WTC11 (cell line): ENCODE measurements around the gene CNTNAP2. TPM values are rescaled to one million over a fixed set of nuclear protein-coding genes. Genes with fewer than 3 reads are reported as not detected.

Experiments
- ATAC-seq: fragments of 200-7000 bp; cut with Tn5 transposase; 2 replicates; pipeline ENCODE4 v1.10.0; 2021; ENCODE audit warnings: mild to moderate bottlenecking, moderate library complexity
- CTCF ChIA-PET: fragments of 300-600 bp; sonication (Branson Sonifier 250); formaldehyde crosslinking; loops from one replicate; lab custom pipeline; 2021; ENCODE audit warnings: antibody characterized with exemption; lab: Charles Lee
- POLR2A ChIA-PET: fragments of 350-600 bp; sonication (Branson Sonifier 250); formaldehyde crosslinking; loops from one replicate; lab custom pipeline; 2021; ENCODE audit warnings: antibody characterized with exemption; lab: Charles Lee
- DNase-seq: peaks from one replicate; pipeline ENCODE4 v3.0.0; 2021; ENCODE audit warnings: low spot score
- H3K27ac Mint-ChIP-seq: 2 replicates; pipeline ENCODE4 v1.8.0; 2021; ENCODE audit warnings: mixed read lengths
- H3K27me3 Mint-ChIP-seq: 2 replicates; pipeline ENCODE4 v1.8.0; 2021; ENCODE audit warnings: low read depth, mild to moderate bottlenecking, moderate library complexity, mixed read lengths
- H3K36me3 Mint-ChIP-seq: 2 replicates; pipeline ENCODE4 v1.8.0; 2021; ENCODE audit warnings: mixed read lengths
- H3K4me1 Mint-ChIP-seq: 2 replicates; pipeline ENCODE4 v1.8.0; 2022; ENCODE audit warnings: mixed read lengths
- H3K4me3 Mint-ChIP-seq: 2 replicates; pipeline ENCODE4 v1.8.0; 2021; ENCODE audit warnings: mild to moderate bottlenecking, moderate library complexity, mixed read lengths
- H3K9me3 Mint-ChIP-seq: 2 replicates; pipeline ENCODE4 v1.8.0; 2021; ENCODE audit warnings: mixed read lengths
- ATF1 ChIP-seq: sonication (generic); formaldehyde crosslinking; IDR thresholded peaks from 2 replicates; pipeline ENCODE4 v1.8.1; 2023; ENCODE audit warnings: mild to moderate bottlenecking, moderate library complexity, missing genetic modification reagents
- CBFB ChIP-seq: sonication (generic); formaldehyde crosslinking; IDR thresholded peaks from 2 replicates; pipeline ENCODE4 v1.8.1; 2022; ENCODE audit warnings: mild to moderate bottlenecking, low read depth, missing genetic modification reagents
- MXD4 ChIP-seq: fragments of 250-450 bp; sonication (Bioruptor Pico); IDR thresholded peaks from 2 replicates; pipeline ENCODE4 v1.8.0; 2021; ENCODE audit warnings: mild to moderate bottlenecking, moderate library complexity, borderline replicate concordance
- NR3C1 ChIP-seq: sonication (generic); formaldehyde crosslinking; conservative IDR thresholded peaks from 2 replicates; pipeline ENCODE4 v1.8.1; 2023; ENCODE audit warnings: low read depth, mild to moderate bottlenecking, missing genetic modification reagents
- OVOL2 ChIP-seq: fragments of 250-450 bp; sonication (Bioruptor Pico); IDR thresholded peaks from 2 replicates; pipeline ENCODE4 v1.9.0; 2021; ENCODE audit warnings: mild to moderate bottlenecking, borderline replicate concordance
- SP1 ChIP-seq: sonication (generic); formaldehyde crosslinking; conservative IDR thresholded peaks from 2 replicates; pipeline ENCODE4 v1.8.1; 2022; ENCODE audit warnings: missing genetic modification reagents
- TEAD4 ChIP-seq: sonication (generic); formaldehyde crosslinking; IDR thresholded peaks from 2 replicates; pipeline ENCODE4 v1.8.0; 2022; ENCODE audit warnings: mild to moderate bottlenecking, missing genetic modification reagents
- TP53 ChIP-seq: sonication (generic); formaldehyde crosslinking; IDR thresholded peaks from 2 replicates; pipeline ENCODE4 v1.8.1; 2023; ENCODE audit warnings: mild to moderate bottlenecking, missing genetic modification reagents
- ZNF138 ChIP-seq: sonication (generic); formaldehyde crosslinking; conservative IDR thresholded peaks from 2 replicates; pipeline ENCODE4 v1.8.1; 2022; ENCODE audit warnings: mild to moderate bottlenecking, moderate library complexity, missing genetic modification reagents
- ZNF423 ChIP-seq: fragments of 250-450 bp; sonication (Bioruptor Pico); IDR thresholded peaks from 2 replicates; pipeline ENCODE4 v2.1.2; 2022; ENCODE audit warnings: mild to moderate bottlenecking, moderate library complexity
- total RNA-seq: library from RNA; stranded (reverse); gene quantifications from 3 replicates; pipeline ENCODE4 v1.2.3, GENCODE V29; 2021
- TF ChIP-seq, protein P1 (sequence below): fragments of 250-450 bp; sonication (Bioruptor Pico); IDR thresholded peaks from 2 replicates; pipeline ENCODE4 v1.9.0; 2021; ENCODE audit warnings: mild to moderate bottlenecking, borderline replicate concordance
- TF ChIP-seq, protein P2 (sequence below): sonication (generic); formaldehyde crosslinking; IDR thresholded peaks from 2 replicates; pipeline ENCODE4 v1.8.1; 2022; ENCODE audit warnings: low read depth, mild to moderate bottlenecking, moderate library complexity, missing genetic modification reagents, borderline replicate concordance
- TF ChIP-seq, protein P3 (sequence below): fragments of 250-450 bp; sonication (Bioruptor Pico); IDR thresholded peaks from 2 replicates; pipeline ENCODE4 v1.9.0; 2021; ENCODE audit warnings: moderate library complexity, mild to moderate bottlenecking, inconsistent platforms, borderline replicate concordance
- TF ChIP-seq, protein P4 (sequence below): sonication (generic); formaldehyde crosslinking; IDR thresholded peaks from 2 replicates; pipeline ENCODE4 v1.8.1; 2023; ENCODE audit warnings: mild to moderate bottlenecking, missing genetic modification reagents, moderate library complexity
- TF ChIP-seq, protein P5 (sequence below): fragments of 250-450 bp; sonication (Bioruptor Pico); IDR thresholded peaks from 2 replicates; pipeline ENCODE4 v1.9.0; 2021; ENCODE audit warnings: mild to moderate bottlenecking
- TF ChIP-seq, protein P6 (sequence below): sonication (generic); formaldehyde crosslinking; IDR thresholded peaks from 2 replicates; pipeline ENCODE4 v1.8.1; 2022; ENCODE audit warnings: low read depth, missing genetic modification reagents, borderline replicate concordance

Gene CNTNAP2
- total RNA-seq, 1 experiment from 2014 or later, result 63.8 TPM

DNA sequence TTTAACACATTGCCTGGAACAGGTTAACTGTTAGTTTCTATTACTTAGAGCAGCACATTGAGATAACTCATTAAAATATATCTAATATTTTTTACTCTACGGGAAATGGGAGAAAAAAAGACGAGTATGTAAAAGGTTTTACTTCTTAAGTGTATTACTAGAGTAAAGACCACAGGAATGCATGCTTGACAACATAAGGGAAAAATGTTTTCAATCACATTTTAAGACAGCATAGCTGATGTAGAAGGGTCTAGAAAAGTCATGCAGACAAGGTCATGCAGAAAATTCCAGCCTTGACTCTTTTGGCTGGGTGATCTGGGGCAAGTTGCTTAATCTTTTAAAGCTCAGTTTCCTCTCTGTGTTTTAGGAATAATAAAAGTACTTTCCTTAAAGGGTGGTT, 806.2 kb downstream of the CNTNAP2 start:
- Mint-ChIP-seq H3K27ac (no peak overlapping the region), H3K9me3 (peaks cover 17% of the 10 kb centered on the region), H3K4me3 (no peak overlapping the region), H3K4me1 (no peaks in the 10 kb centered on the region), H3K36me3 (peaks cover 5% of the 10 kb centered on the region), H3K27me3 (no peaks in the 10 kb centered on the region)
- TF ChIP-seq, protein P1, sequence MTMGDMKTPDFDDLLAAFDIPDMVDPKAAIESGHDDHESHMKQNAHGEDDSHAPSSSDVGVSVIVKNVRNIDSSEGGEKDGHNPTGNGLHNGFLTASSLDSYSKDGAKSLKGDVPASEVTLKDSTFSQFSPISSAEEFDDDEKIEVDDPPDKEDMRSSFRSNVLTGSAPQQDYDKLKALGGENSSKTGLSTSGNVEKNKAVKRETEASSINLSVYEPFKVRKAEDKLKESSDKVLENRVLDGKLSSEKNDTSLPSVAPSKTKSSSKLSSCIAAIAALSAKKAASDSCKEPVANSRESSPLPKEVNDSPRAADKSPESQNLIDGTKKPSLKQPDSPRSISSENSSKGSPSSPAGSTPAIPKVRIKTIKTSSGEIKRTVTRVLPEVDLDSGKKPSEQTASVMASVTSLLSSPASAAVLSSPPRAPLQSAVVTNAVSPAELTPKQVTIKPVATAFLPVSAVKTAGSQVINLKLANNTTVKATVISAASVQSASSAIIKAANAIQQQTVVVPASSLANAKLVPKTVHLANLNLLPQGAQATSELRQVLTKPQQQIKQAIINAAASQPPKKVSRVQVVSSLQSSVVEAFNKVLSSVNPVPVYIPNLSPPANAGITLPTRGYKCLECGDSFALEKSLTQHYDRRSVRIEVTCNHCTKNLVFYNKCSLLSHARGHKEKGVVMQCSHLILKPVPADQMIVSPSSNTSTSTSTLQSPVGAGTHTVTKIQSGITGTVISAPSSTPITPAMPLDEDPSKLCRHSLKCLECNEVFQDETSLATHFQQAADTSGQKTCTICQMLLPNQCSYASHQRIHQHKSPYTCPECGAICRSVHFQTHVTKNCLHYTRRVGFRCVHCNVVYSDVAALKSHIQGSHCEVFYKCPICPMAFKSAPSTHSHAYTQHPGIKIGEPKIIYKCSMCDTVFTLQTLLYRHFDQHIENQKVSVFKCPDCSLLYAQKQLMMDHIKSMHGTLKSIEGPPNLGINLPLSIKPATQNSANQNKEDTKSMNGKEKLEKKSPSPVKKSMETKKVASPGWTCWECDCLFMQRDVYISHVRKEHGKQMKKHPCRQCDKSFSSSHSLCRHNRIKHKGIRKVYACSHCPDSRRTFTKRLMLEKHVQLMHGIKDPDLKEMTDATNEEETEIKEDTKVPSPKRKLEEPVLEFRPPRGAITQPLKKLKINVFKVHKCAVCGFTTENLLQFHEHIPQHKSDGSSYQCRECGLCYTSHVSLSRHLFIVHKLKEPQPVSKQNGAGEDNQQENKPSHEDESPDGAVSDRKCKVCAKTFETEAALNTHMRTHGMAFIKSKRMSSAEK, result no peak
- TF ChIP-seq, protein P2, sequence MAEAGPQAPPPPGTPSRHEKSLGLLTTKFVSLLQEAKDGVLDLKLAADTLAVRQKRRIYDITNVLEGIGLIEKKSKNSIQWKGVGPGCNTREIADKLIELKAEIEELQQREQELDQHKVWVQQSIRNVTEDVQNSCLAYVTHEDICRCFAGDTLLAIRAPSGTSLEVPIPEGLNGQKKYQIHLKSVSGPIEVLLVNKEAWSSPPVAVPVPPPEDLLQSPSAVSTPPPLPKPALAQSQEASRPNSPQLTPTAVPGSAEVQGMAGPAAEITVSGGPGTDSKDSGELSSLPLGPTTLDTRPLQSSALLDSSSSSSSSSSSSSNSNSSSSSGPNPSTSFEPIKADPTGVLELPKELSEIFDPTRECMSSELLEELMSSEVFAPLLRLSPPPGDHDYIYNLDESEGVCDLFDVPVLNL (CRISPR knock-in tag), result no peak
- no peak for TF ChIP-seq ZNF138 (CRISPR knock-in tag)
- no peak for TF ChIP-seq OVOL2 (CRISPR knock-in tag)
- no peak for TF ChIP-seq TEAD4
- no peak for TF ChIP-seq CBFB (CRISPR knock-in tag)
- TF ChIP-seq ATF1 (CRISPR knock-in tag), result no peak
- no peak for TF ChIP-seq MXD4 (CRISPR knock-in tag)
- TF ChIP-seq, protein P3, sequence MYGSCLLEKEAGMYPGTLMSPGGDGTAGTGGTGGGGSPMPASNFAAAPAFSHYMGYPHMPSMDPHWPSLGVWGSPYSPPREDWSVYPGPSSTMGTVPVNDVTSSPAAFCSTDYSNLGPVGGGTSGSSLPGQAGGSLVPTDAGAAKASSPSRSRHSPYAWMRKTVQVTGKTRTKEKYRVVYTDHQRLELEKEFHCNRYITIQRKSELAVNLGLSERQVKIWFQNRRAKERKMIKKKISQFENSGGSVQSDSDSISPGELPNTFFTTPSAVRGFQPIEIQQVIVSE (CRISPR knock-in tag), result no peak
- no peak for TF ChIP-seq NR3C1 (CRISPR knock-in tag)
- TF ChIP-seq, protein P4, sequence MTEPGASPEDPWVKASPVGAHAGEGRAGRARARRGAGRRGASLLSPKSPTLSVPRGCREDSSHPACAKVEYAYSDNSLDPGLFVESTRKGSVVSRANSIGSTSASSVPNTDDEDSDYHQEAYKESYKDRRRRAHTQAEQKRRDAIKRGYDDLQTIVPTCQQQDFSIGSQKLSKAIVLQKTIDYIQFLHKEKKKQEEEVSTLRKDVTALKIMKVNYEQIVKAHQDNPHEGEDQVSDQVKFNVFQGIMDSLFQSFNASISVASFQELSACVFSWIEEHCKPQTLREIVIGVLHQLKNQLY (CRISPR knock-in tag), result no peak
- no peak for TF ChIP-seq ZNF423
- TF ChIP-seq SP1 (CRISPR knock-in tag), result no peak
- no peak for ATAC-seq
- no peak for DNase-seq
- POLR2A ChIA-PET, result no interaction called here
- CTCF ChIA-PET, result no interaction called here

DNA sequence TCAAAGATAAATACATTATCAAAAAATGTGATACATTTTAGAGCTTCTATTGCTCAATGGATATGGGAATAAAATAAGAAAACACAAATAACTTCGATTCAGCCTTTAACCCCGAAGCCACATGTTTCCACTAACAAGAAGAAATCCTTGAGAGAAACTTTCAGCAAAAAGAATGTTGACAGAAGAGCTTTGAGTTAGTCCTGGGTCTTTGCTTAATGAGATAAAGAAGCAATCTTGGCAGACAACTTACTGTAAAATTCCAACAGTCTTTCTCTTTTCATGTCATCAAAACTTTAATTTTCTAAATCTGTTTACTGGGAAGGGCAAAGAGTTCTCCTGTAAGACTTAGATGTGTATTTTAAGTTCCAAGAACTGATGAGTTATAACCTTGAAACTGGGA, 810.2 kb downstream of the CNTNAP2 start:
- DNase-seq, result no peak
- Mint-ChIP-seq H3K36me3 (peaks cover 20% of the 10 kb centered on the region), H3K27ac (no peak overlapping the region), H3K4me3 (no peak overlapping the region), H3K9me3 (peaks cover 21% of the 10 kb centered on the region), H3K27me3 (peaks cover 4% of the 10 kb centered on the region), H3K4me1 (no peaks in the 10 kb centered on the region)
- CTCF ChIA-PET, result no interaction called here
- TF ChIP-seq, protein P5, sequence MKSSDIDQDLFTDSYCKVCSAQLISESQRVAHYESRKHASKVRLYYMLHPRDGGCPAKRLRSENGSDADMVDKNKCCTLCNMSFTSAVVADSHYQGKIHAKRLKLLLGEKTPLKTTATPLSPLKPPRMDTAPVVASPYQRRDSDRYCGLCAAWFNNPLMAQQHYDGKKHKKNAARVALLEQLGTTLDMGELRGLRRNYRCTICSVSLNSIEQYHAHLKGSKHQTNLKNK, result no peak
- TF ChIP-seq, protein P6, sequence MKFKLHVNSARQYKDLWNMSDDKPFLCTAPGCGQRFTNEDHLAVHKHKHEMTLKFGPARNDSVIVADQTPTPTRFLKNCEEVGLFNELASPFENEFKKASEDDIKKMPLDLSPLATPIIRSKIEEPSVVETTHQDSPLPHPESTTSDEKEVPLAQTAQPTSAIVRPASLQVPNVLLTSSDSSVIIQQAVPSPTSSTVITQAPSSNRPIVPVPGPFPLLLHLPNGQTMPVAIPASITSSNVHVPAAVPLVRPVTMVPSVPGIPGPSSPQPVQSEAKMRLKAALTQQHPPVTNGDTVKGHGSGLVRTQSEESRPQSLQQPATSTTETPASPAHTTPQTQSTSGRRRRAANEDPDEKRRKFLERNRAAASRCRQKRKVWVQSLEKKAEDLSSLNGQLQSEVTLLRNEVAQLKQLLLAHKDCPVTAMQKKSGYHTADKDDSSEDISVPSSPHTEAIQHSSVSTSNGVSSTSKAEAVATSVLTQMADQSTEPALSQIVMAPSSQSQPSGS (CRISPR knock-in tag), result no peak
- no peak for TF ChIP-seq TP53 (CRISPR knock-in tag)
- no peak for ATAC-seq
- POLR2A ChIA-PET, result no interaction called here
